Trophoblast cell (in vitro differentiated cells and primary cell): ENCODE measurements around the gene MEOX2.

Experiments
- DNase-seq, 2 donors: peaks; one replicate each; pipeline ENCODE4 v3.0.0-alpha.2; 2016
- H2AFZ ChIP-seq: 2 replicates; pipeline ENCODE4 v1.6.1; 2013; ENCODE audit warnings: low read length, moderate library complexity, mild to moderate bottlenecking; ENCODE audit not compliant: insufficient read depth, poor library complexity
- H2AK5ac ChIP-seq: 2 replicates; pipeline ENCODE4 v1.6.1; 2013; ENCODE audit warnings: mild to moderate bottlenecking, low read length
- H2BK120ac ChIP-seq: 2 replicates; pipeline ENCODE4 v1.6.1; 2013; ENCODE audit warnings: low read length, mild to moderate bottlenecking, moderate library complexity; ENCODE audit not compliant: insufficient read depth, poor library complexity
- H2BK12ac ChIP-seq: 2 replicates; pipeline ENCODE4 v1.6.1; 2013; ENCODE audit warnings: mild to moderate bottlenecking, low read length, moderate library complexity
- H2BK5ac ChIP-seq: 2 replicates; pipeline ENCODE4 v1.6.1; 2013; ENCODE audit warnings: low read length, low read depth, moderate library complexity, mild to moderate bottlenecking; ENCODE audit not compliant: poor library complexity
- H3K14ac ChIP-seq: 2 replicates; pipeline ENCODE4 v1.6.1; 2013; ENCODE audit warnings: mild to moderate bottlenecking, low read length
- H3K18ac ChIP-seq: 2 replicates; pipeline ENCODE4 v1.6.1; 2013; ENCODE audit warnings: mild to moderate bottlenecking, low read length
- H3K23ac ChIP-seq: 2 replicates; pipeline ENCODE4 v1.6.1; 2013; ENCODE audit warnings: low read length
- H3K27ac ChIP-seq: 2 replicates; pipeline ENCODE4 v1.5.1; 2013; ENCODE audit warnings: low read depth, mild to moderate bottlenecking, inconsistent platforms, low read length, moderate library complexity
- H3K27me3 ChIP-seq: 2 replicates; pipeline ENCODE4 v1.6.1; 2013; ENCODE audit warnings: inconsistent platforms, mild to moderate bottlenecking, low read length, moderate library complexity; ENCODE audit not compliant: insufficient read depth
- H3K36me3 ChIP-seq, 2 experiments: 1 replicate in 1 of 2; 2 replicates in 1 of 2; pipeline ENCODE4 v1.6.1; 2013; ENCODE audit warnings: low read length in 2 of 2, mild to moderate bottlenecking in 2 of 2, moderate library complexity in 1 of 2; ENCODE audit not compliant: insufficient read depth in 2 of 2, control insufficient read depth in 1 of 2
- H3K4ac ChIP-seq: 2 replicates; pipeline ENCODE4 v1.6.1; 2013; ENCODE audit warnings: low read depth, mild to moderate bottlenecking, low read length, moderate library complexity
- H3K4me1 ChIP-seq, 2 experiments: 1 replicate in 1 of 2; 2 replicates in 1 of 2; pipeline ENCODE4 v1.6.1; 2013; ENCODE audit warnings: low read length in 2 of 2, mild to moderate bottlenecking in 2 of 2, moderate library complexity in 1 of 2; ENCODE audit not compliant: insufficient read depth in 2 of 2, control insufficient read depth in 1 of 2
- H3K4me2 ChIP-seq: 2 replicates; pipeline ENCODE4 v1.6.1; 2013; ENCODE audit warnings: inconsistent platforms, mild to moderate bottlenecking, low read length, moderate library complexity
- H3K4me3 ChIP-seq: 2 replicates; pipeline ENCODE4 v1.5.1; 2013; ENCODE audit warnings: mild to moderate bottlenecking, low read depth, low read length, inconsistent platforms
- H3K79me1 ChIP-seq: one replicate; pipeline ENCODE4 v1.6.1; 2013; ENCODE audit warnings: low read length
- H3K79me2 ChIP-seq: 2 replicates; pipeline ENCODE4 v1.6.1; 2013; ENCODE audit warnings: low read length, mild to moderate bottlenecking; ENCODE audit not compliant: control insufficient read depth, insufficient read depth, poor library complexity
- H3K9ac ChIP-seq: 2 replicates; pipeline ENCODE4 v1.6.1; 2013; ENCODE audit warnings: mild to moderate bottlenecking, low read length
- H3K9me3 ChIP-seq: 2 replicates; pipeline ENCODE4 v1.6.1; 2013; ENCODE audit warnings: low read depth, mild to moderate bottlenecking, control low read depth, inconsistent platforms, low read length; ENCODE audit not compliant: insufficient read depth
- H4K12ac ChIP-seq: 2 replicates; pipeline ENCODE4 v1.6.1; 2013; ENCODE audit warnings: low read depth, mild to moderate bottlenecking, low read length, moderate library complexity
- H4K8ac ChIP-seq: 2 replicates; pipeline ENCODE4 v1.6.1; 2013; ENCODE audit warnings: low read depth, mild to moderate bottlenecking, low read length, moderate library complexity
- H4K91ac ChIP-seq: one replicate; pipeline ENCODE4 v1.6.1; 2013; ENCODE audit warnings: low read depth, mild to moderate bottlenecking, low read length, moderate library complexity
- WGBS: extraction: QIAGEN DNeasy Blood & Tissue Kit; methylation state at CpG from one replicate; pipeline ENCODE4 v1.1.7; 2013; ENCODE audit warnings: missing lambda C conversion rate; ENCODE audit not compliant: insufficient read length, insufficient coverage; ENCODE audit errors: extremely low coverage; 5-methylcytosine and 5-hydroxymethylcytosine counted together

The MEOX2 gene

GRCh38 chr7:15678653-15679052 is 7.8 kb downstream of the MEOX2 start:
- Histone ChIP-seq H4K8ac (no peak overlapping the region), H3K4me2 (no peak overlapping the region), H3K23ac (no peak overlapping the region), H3K9me3 (no peaks in the 10 kb centered on the region), H4K12ac (no peak overlapping the region), H3K79me1 (no peaks in the 10 kb centered on the region), H2BK12ac (no peak overlapping the region), H3K4ac (no peak overlapping the region), H2AFZ (no peak overlapping the region), H3K79me2 (no peaks in the 10 kb centered on the region), H3K36me3 (no peaks in the 10 kb centered on the region), H3K4me3 (no peak overlapping the region), H3K27me3 (no peaks in the 10 kb centered on the region), H3K18ac (no peak overlapping the region), H3K27ac (no peak overlapping the region), H3K4me1 (no peaks in the 10 kb centered on the region), H2AK5ac (no peak overlapping the region), H3K9ac (no peak overlapping the region), H2BK120ac (no peak overlapping the region), H4K91ac (no peak overlapping the region), H2BK5ac (no peak overlapping the region), H3K14ac (no peak overlapping the region)
- no peak for DNase-seq
- no CpG with 5 or more reads among the region's 3 CpGs for WGBS

DNA sequence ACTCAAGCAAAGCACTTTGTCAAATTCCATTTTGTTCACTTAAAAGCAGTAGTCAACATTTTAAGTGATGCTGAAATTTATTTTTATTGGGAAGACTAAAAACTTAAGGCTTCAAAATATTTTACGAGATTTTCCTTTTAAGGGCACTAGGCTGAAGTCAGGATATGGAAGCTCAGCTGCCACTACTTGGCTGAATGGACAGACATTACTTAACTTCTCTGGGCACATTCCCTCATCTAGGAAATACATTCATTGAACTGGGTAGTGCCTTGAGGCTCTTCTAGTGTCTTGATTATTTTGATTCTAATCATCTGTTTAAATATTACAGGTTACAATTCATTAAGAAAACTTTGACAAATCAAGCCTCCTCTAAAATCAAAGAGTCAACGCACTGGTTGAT is 11.1 kb downstream of the MEOX2 start:
- no peaks in the 10 kb centered on the region for H3K79me1 ChIP-seq
- no peak overlapping the region for H2AFZ ChIP-seq
- H3K4me2 ChIP-seq: no peak overlapping the region
- H4K8ac ChIP-seq: no peak overlapping the region
- no peak overlapping the region for H2BK120ac ChIP-seq
- no peaks in the 10 kb centered on the region for H3K9me3 ChIP-seq
- no peaks in the 10 kb centered on the region for H3K4me1 ChIP-seq
- H3K23ac ChIP-seq: no peak overlapping the region
- H3K14ac ChIP-seq: no peak overlapping the region
- no CpG with 5 or more reads among the region's 2 CpGs for WGBS
- H2BK5ac ChIP-seq: no peak overlapping the region
- no peak overlapping the region for H4K12ac ChIP-seq
- no peak overlapping the region for H3K4me3 ChIP-seq
- no peak overlapping the region for H2AK5ac ChIP-seq
- no peaks in the 10 kb centered on the region for H3K27me3 ChIP-seq
- no peak for DNase-seq
- no peak overlapping the region for H2BK12ac ChIP-seq
- no peak overlapping the region for H3K18ac ChIP-seq
- no peaks in the 10 kb centered on the region for H3K36me3 ChIP-seq
- no peak overlapping the region for H3K9ac ChIP-seq
- H4K91ac ChIP-seq: no peak overlapping the region
- H3K79me2 ChIP-seq: no peaks in the 10 kb centered on the region
- H3K4ac ChIP-seq: no peak overlapping the region
- no peak overlapping the region for H3K27ac ChIP-seq

- H3K9me3 ChIP-seq: no peaks in the 10 kb centered on the region
- H2BK120ac ChIP-seq: no peak overlapping the region
These were observed 11.9 kb downstream of the MEOX2 start for GRCh38 chr7:15674586-15674985.

GRCh38 chr7:15669443-15670090 is 16.9 kb downstream of the MEOX2 start:
- WGBS: no CpG with 5 or more reads among the region's 10 CpGs

More at GRCh38 chr7:15674586-15674985, 11.9 kb downstream of the MEOX2 start:
- Histone ChIP-seq H3K79me2 (no peaks in the 10 kb centered on the region), H2AK5ac (no peak overlapping the region), H3K14ac (no peak overlapping the region), H3K18ac (no peak overlapping the region), H3K4ac (no peak overlapping the region), H4K8ac (no peak overlapping the region), H3K4me3 (no peak overlapping the region), H3K79me1 (no peaks in the 10 kb centered on the region), H3K27ac (no peak overlapping the region), H2AFZ (no peak overlapping the region), H2BK12ac (no peak overlapping the region), H2BK5ac (no peak overlapping the region), H3K4me1 (no peaks in the 10 kb centered on the region), H3K27me3 (no peaks in the 10 kb centered on the region), H3K23ac (no peak overlapping the region), H3K9ac (no peak overlapping the region), H3K4me2 (no peak overlapping the region), H3K36me3 (no peaks in the 10 kb centered on the region), H4K12ac (no peak overlapping the region), H4K91ac (no peak overlapping the region)
- DNase-seq: no peak

More at GRCh38 chr7:15669443-15670090, 16.9 kb downstream of the MEOX2 start:
- Histone ChIP-seq H2AFZ (no peak overlapping the region), H3K14ac (no peak overlapping the region), H3K9me3 (no peaks in the 10 kb centered on the region), H4K8ac (no peak overlapping the region), H3K9ac (no peak overlapping the region), H3K4me3 (no peak overlapping the region), H3K79me2 (no peaks in the 10 kb centered on the region), H2BK12ac (no peak overlapping the region), H3K27me3 (no peaks in the 10 kb centered on the region), H3K18ac (no peak overlapping the region), H3K27ac (no peak overlapping the region), H3K4ac (no peak overlapping the region), H4K91ac (no peak overlapping the region), H3K4me1 (no peaks in the 10 kb centered on the region), H3K79me1 (no peaks in the 10 kb centered on the region), H3K23ac (no peak overlapping the region), H3K36me3 (no peaks in the 10 kb centered on the region), H3K4me2 (no peak overlapping the region), H2BK5ac (no peak overlapping the region), H2BK120ac (no peak overlapping the region), H4K12ac (no peak overlapping the region), H2AK5ac (no peak overlapping the region)
- no peak for DNase-seq
